Heart right ventricle (tissue), 16 donors: ENCODE results near the gene DYNC1I1. TPM values are rescaled to one million over a fixed set of nuclear protein-coding genes. Genes with fewer than 3 reads are reported as not detected.

Source experiments
- ATAC-seq, 8 donors: fragments of 200-7000 bp; cut with Tn5 transposase; one replicate each; pipeline ENCODE4 v1.9.1; 2020; ENCODE audit warnings: mild to moderate bottlenecking in 8 of 8, moderate library complexity in 8 of 8, moderate number of reproducible peaks in 1 of 8
- DNase-seq, 2 donors: peaks; one replicate each; pipeline ENCODE4 v3.0.0-alpha.2; 2020
- H3K27ac ChIP-seq, 10 donors: fragments of 200-600 bp; sonication (generic) in 2 of 10; one replicate each; pipeline versions ENCODE4 v1.5.0 to v1.8.0; 2020 to 2022; ENCODE audit warnings: mild to moderate bottlenecking in 3 of 10
- H3K27me3 ChIP-seq, 7 donors: fragments of 200-600 bp; one replicate each; pipeline ENCODE4 v1.8.0; 2021 to 2022; ENCODE audit warnings: mild to moderate bottlenecking in 2 of 7
- H3K36me3 ChIP-seq, 9 donors: fragments of 200-600 bp; sonication (generic) in 1 of 9; one replicate each; pipeline versions ENCODE4 v1.5.0 to v1.8.0; 2020 to 2022; ENCODE audit warnings: mild to moderate bottlenecking in 2 of 9
- H3K4me1 ChIP-seq, 9 donors: fragments of 200-600 bp; sonication (generic) in 1 of 9; one replicate each; pipeline versions ENCODE4 v1.5.0 to v1.8.0; 2020 to 2022; ENCODE audit warnings: mild to moderate bottlenecking in 4 of 9
- H3K4me3 ChIP-seq, 10 donors: fragments of 200-600 bp; sonication (generic) in 2 of 10; one replicate each; pipeline versions ENCODE4 v1.5.0 to v1.8.0; 2020 to 2022; ENCODE audit warnings: mild to moderate bottlenecking in 7 of 10, moderate library complexity in 2 of 10
- H3K9me3 ChIP-seq, 11 donors: fragments of 200-600 bp in 10 of 11; sonication (generic) in 2 of 11; one replicate each; pipeline versions ENCODE4 v1.5.0 to v1.8.0; 2013 to 2022; ENCODE audit warnings: mild to moderate bottlenecking in 2 of 11, control low read depth in 1 of 11, moderate library complexity in 1 of 11
- CTCF ChIP-seq, 9 donors: fragments of 200-600 bp; sonication (generic) in 2 of 9; IDR thresholded peaks; one replicate each; pipeline versions ENCODE4 v1.5.0 to v1.8.0; 2021 to 2022; ENCODE audit warnings: antibody characterized with exemption in 9 of 9, mild to moderate bottlenecking in 5 of 9, moderate library complexity in 1 of 9
- WGBS, 2 donors: extraction: QIAGEN DNeasy Blood & Tissue Kit; methylation state at CpG; one replicate each; pipeline ENCODE4 v1.1.7; 2013; ENCODE audit warnings: inconsistent platforms in 1 of 2; 5-methylcytosine and 5-hydroxymethylcytosine counted together
- intact Hi-C, 10 donors: fragments of 100-400 bp; cut with DNase I; formaldehyde crosslinking; loops; one replicate each; pipeline versions ENCODE4 v1.11.1 to v1.14.2; 2022
- polyA plus RNA-seq, 2 donors: library from polyadenylated mRNA; stranded (reverse); fragments of 200-250 nt; gene quantifications; one replicate each; pipeline ENCODE4 v1.2.3, GENCODE V29; 2013
- total RNA-seq, 10 donors: library from RNA; stranded (reverse); fragmentation: NEBNext Ultra II Directional in 3 of 10; extraction: Animal tissue kit (Norgen Biotek cat#: 25700) in 3 of 10; gene quantifications; one replicate each; pipeline versions ENCODE4 v1.2.1 to v1.2.4, GENCODE V29; 2021 to 2023
- donor health status: Arrhythmogenic right ventricular cardiomyopathy.
- donor health status: ischemic (EF 13 %, LVEDD 7.1; RV severe dilation, severe dysfunction).
- donor health status: healthy with polysubstance abuse.
- donor health status: DM: no; HTN: yes; CAD: no.
- donor health status: DM: no; HTN: no; CAD: no.
- donor health status: ischemic (EF 25% LVEDD 6.9; RV normal size, moderate dysfunction).
- donor health status: ischemic (EF 25% LVEDD 5.7; RV mildly dilated, moderate dysfunction).
- donor health status: healthy.
- donor health status: DM: yes; HTN: yes; CAD: no.
- donor health status: Ischemic cardiomyopathy.
- donor health status: ischemic (EF 35%, LVEDD 5.7; RV mildly dilated, moderate dysfunction).
- donor health status: nonischemic (EF 11% LVEDD 7.7; RV severe dilation, severe dysfunction).
- donor health status: DM: yes; HTN: yes; CAD: no.
- donor health status: PGD.
- donor health status: ischemic (EF 29% LVEDD 5.4; RV normal size, mild dysfunction).
- donor health status: nonischemic (EF 23%, LVEDD 6.1; RV moderate dilation, normal function).

DYNC1I1 gene
- total and polyA plus RNA-seq, 12 donors, result 6.4 to 43.4 (median 35.6) TPM

GRCh38 chr7:95925236-95925635, 152.9 kb downstream of the DYNC1I1 start:
- DNase-seq (no peak), ATAC-seq (no peak)
- no peaks in the 10 kb centered on the region for H3K9me3 ChIP-seq
- no peak overlapping the region for H3K27ac ChIP-seq
- WGBS, 2 donors, result 84 to 86% methylated on average over 3 of the region's 3 CpGs
- intact Hi-C loops, result loop anchor here in 1 of 10 donors (10.0 kb wide), 2 partner anchors 150 to 1140 kb away; no protein-coding TSS in a partner anchor
- H3K4me1 ChIP-seq, result peaks cover 0 to 13% (median 4%) of the 10 kb centered on the region in 9 donors
- H3K27me3 ChIP-seq, result peaks cover 0 to 5% (median 0%) of the 10 kb centered on the region in 7 donors
- TF ChIP-seq CTCF (IDR thresholded peaks at IDR 0.05), result no peak
- H3K4me3 ChIP-seq, result no peak overlapping the region
- H3K36me3 ChIP-seq, result no peaks in the 10 kb centered on the region

- no peak overlapping the region for H3K27ac ChIP-seq
- intact Hi-C loops, result loop anchor here in 1 of 10 donors (10.0 kb wide), 2 partner anchors 149 to 1139 kb away; no protein-coding TSS in a partner anchor
- H3K4me1 ChIP-seq, result peaks cover 0 to 13% (median 4%) of the 10 kb centered on the region in 9 donors
- TF ChIP-seq CTCF (IDR thresholded peaks at IDR 0.05), result no peak
- H3K4me3 ChIP-seq, result no peak overlapping the region
- peaks cover 0 to 5% (median 0%) of the 10 kb centered on the region in 7 donors for H3K27me3 ChIP-seq
- ATAC-seq (no peak), DNase-seq (no peak)
- H3K9me3 ChIP-seq, result no peaks in the 10 kb centered on the region
- no peaks in the 10 kb centered on the region for H3K36me3 ChIP-seq
These were observed 153.6 kb downstream of the DYNC1I1 start for GRCh38 chr7:95925971-95926370.

- Histone ChIP-seq H3K4me3 (no peak overlapping the region), H3K9me3 (no peaks in the 10 kb centered on the region), H3K27ac (peak overlapping the region in 5 of 10 donors; percentile 37 to 67 (median 57)), H3K4me1 (peaks cover 0 to 13% (median 4%) of the 10 kb centered on the region in 9 donors), H3K27me3 (peaks cover 0 to 5% (median 0%) of the 10 kb centered on the region in 7 donors), H3K36me3 (no peaks in the 10 kb centered on the region)
- ATAC-seq (peak in 7 of 8 donors; percentile 78 to 94 (median 93)), DNase-seq (peak; percentile 36 to 39)
- no peak for TF ChIP-seq CTCF (IDR thresholded peaks at IDR 0.05)
- intact Hi-C loops, result loop anchor here in 1 of 10 donors (10.0 kb wide), 2 partner anchors 147 to 1137 kb away; no protein-coding TSS in a partner anchor
- WGBS, 2 donors, result 64 to 65% methylated on average over 5 of the region's 5 CpGs
These were observed 155.4 kb downstream of the DYNC1I1 start for GRCh38 chr7:95927756-95928155.

GRCh38 chr7:95929710-95930280, 157.4 kb downstream of the DYNC1I1 start:
- H3K36me3 ChIP-seq, result no peaks in the 10 kb centered on the region
- TF ChIP-seq CTCF (IDR thresholded peaks at IDR 0.05), result no peak
- intact Hi-C loops, result loop anchor here in 1 of 10 donors (10.0 kb wide), 2 partner anchors 145 to 1135 kb away; no protein-coding TSS in a partner anchor
- WGBS, 2 donors, result 84 to 85% methylated on average over 1 of the region's 1 CpG
- no peaks in the 10 kb centered on the region for H3K9me3 ChIP-seq
- H3K27me3 ChIP-seq, result no peaks in the 10 kb centered on the region
- no peak for ATAC-seq
- H3K4me1 ChIP-seq, result peaks cover 0 to 19% (median 4%) of the 10 kb centered on the region in 9 donors
- H3K4me3 ChIP-seq, result no peak overlapping the region
- no peak for DNase-seq
- H3K27ac ChIP-seq, result no peak overlapping the region
